Loucy (cell line): ENCODE data around the gene EPHA6.
"Not testable (repeated sequence)": the region's sequence is repeated elsewhere in the genome, so short reads cannot be mapped to it uniquely, and the experiment has no call there.

Experiments used
- H2AFZ ChIP-seq: fragments of 200-600 bp; sonication (generic); 2 replicates; pipeline ENCODE4 v1.6.0; 2016; ENCODE audit warnings: antibody characterized with exemption, mild to moderate bottlenecking, low read length, moderate library complexity
- H3F3A ChIP-seq: fragments of 200-600 bp; 2 replicates; pipeline ENCODE4 v1.6.0; 2016; ENCODE audit warnings: antibody characterized with exemption, low read depth, mild to moderate bottlenecking
- H3K27me3 ChIP-seq: fragments of 200-600 bp; sonication (generic); 2 replicates; pipeline ENCODE4 v1.6.1; 2014; ENCODE audit warnings: low read length, mild to moderate bottlenecking; ENCODE audit not compliant: insufficient read depth, poor library complexity, severe bottlenecking
- H3K36me3 ChIP-seq: fragments of 200-600 bp; sonication (generic); 2 replicates; pipeline ENCODE4 v1.6.1; 2016; ENCODE audit warnings: low read length; ENCODE audit not compliant: insufficient read depth
- H3K4me1 ChIP-seq: fragments of 200-600 bp; sonication (generic); 2 replicates; pipeline ENCODE4 v1.5.1; 2014; ENCODE audit warnings: low read length, mild to moderate bottlenecking; ENCODE audit not compliant: insufficient read depth, poor library complexity, severe bottlenecking
- H3K4me2 ChIP-seq: fragments of 200-600 bp; sonication (generic); 2 replicates; pipeline ENCODE4 v1.6.0; 2014; ENCODE audit warnings: antibody characterized with exemption, low read length, low read depth, mild to moderate bottlenecking; ENCODE audit not compliant: poor library complexity, severe bottlenecking
- H3K4me3 ChIP-seq: fragments of 200-600 bp; sonication (generic); 2 replicates; pipeline ENCODE4 v1.5.1; 2014; ENCODE audit warnings: low read length, mild to moderate bottlenecking, mixed read lengths; ENCODE audit not compliant: poor library complexity, severe bottlenecking
- H3K79me2 ChIP-seq: fragments of 200-600 bp; sonication (generic); 2 replicates; pipeline ENCODE4 v1.6.1; 2014; ENCODE audit warnings: low read length; ENCODE audit not compliant: insufficient read depth
- H3K9ac ChIP-seq: fragments of 200-600 bp; sonication (generic); 2 replicates; pipeline ENCODE4 v1.6.0; 2014; ENCODE audit warnings: mild to moderate bottlenecking, low read depth, low read length, moderate library complexity; ENCODE audit not compliant: poor library complexity, severe bottlenecking
- H3K9me2 ChIP-seq: fragments of 200-600 bp; sonication (generic); replicated peaks from 2 replicates; pipeline ENCODE4 v1.6.1; 2016; ENCODE audit warnings: low read depth, low read length, mixed read lengths
- H3K9me3 ChIP-seq: fragments of 200-600 bp; sonication (generic); 2 replicates; pipeline ENCODE4 v1.6.1; 2014; ENCODE audit warnings: mild to moderate bottlenecking, antibody characterized with exemption, low read length, low read depth; ENCODE audit not compliant: insufficient read depth
- H4K20me1 ChIP-seq: fragments of 200-600 bp; sonication (generic); 2 replicates; pipeline ENCODE4 v1.6.0; 2014; ENCODE audit warnings: antibody characterized with exemption, low read length, mild to moderate bottlenecking; ENCODE audit not compliant: insufficient read depth, poor library complexity, severe bottlenecking
- CTCF ChIP-seq: fragments of 200-600 bp; sonication (generic); conservative IDR thresholded peaks from 2 replicates; pipeline ENCODE4 v1.5.1; 2014; ENCODE audit warnings: mild to moderate bottlenecking, antibody characterized with exemption, low read length
- EZH2phosphoT487 ChIP-seq: fragments of 200-600 bp; IDR thresholded peaks from 2 replicates; pipeline ENCODE4 v1.6.1; 2018; ENCODE audit warnings: antibody characterized with exemption, mild to moderate bottlenecking, moderate library complexity, borderline replicate concordance

The EPHA6 gene

GRCh38 chr3:97530691-97531090 is 716.3 kb downstream of the EPHA6 start:
- no peaks in the 10 kb centered on the region for H3K36me3 ChIP-seq
- H4K20me1 ChIP-seq, result no peaks in the 10 kb centered on the region
- H3K9ac ChIP-seq, result no peak overlapping the region
- H3K4me1 ChIP-seq, result no peaks in the 10 kb centered on the region
- no peak overlapping the region for H2AFZ ChIP-seq
- no peaks in the 10 kb centered on the region for H3K9me3 ChIP-seq
- H3K4me2 ChIP-seq, result no peak overlapping the region
- no peaks in the 10 kb centered on the region for H3K9me2 ChIP-seq
- H3F3A ChIP-seq, result no peaks in the 10 kb centered on the region
- H3K79me2 ChIP-seq, result no peaks in the 10 kb centered on the region
- H3K27me3 ChIP-seq, result no peaks in the 10 kb centered on the region
- TF ChIP-seq CTCF (no peak), EZH2phosphoT487 (no peak)
- H3K4me3 ChIP-seq, result no peak overlapping the region

- H3K27me3 ChIP-seq, H3K4me1 ChIP-seq, H3K9me2 ChIP-seq, H3K9ac ChIP-seq, H3K79me2 ChIP-seq, H3K9me3 ChIP-seq, H4K20me1 ChIP-seq, H3K36me3 ChIP-seq, H3K4me2 ChIP-seq, H3F3A ChIP-seq, H3K4me3 ChIP-seq, H2AFZ ChIP-seq: not testable (repeated sequence)
Observed at GRCh38 chr3:97547573-97547972, 733.2 kb downstream of the EPHA6 start.

GRCh38 chr3:97550408-97550807 is 736.0 kb downstream of the EPHA6 start:
- Histone ChIP-seq H4K20me1 (no peaks in the 10 kb centered on the region), H3K9me2 (no peaks in the 10 kb centered on the region), H3K27me3 (no peaks in the 10 kb centered on the region), H3F3A (no peaks in the 10 kb centered on the region), H3K9ac (no peak overlapping the region), H3K4me3 (no peak overlapping the region), H3K4me1 (no peaks in the 10 kb centered on the region), H3K4me2 (no peak overlapping the region), H3K36me3 (no peaks in the 10 kb centered on the region), H2AFZ (no peak overlapping the region), H3K9me3 (no peaks in the 10 kb centered on the region), H3K79me2 (no peaks in the 10 kb centered on the region)
- TF ChIP-seq CTCF, result no peak
- no peak for TF ChIP-seq EZH2phosphoT487

DNA sequence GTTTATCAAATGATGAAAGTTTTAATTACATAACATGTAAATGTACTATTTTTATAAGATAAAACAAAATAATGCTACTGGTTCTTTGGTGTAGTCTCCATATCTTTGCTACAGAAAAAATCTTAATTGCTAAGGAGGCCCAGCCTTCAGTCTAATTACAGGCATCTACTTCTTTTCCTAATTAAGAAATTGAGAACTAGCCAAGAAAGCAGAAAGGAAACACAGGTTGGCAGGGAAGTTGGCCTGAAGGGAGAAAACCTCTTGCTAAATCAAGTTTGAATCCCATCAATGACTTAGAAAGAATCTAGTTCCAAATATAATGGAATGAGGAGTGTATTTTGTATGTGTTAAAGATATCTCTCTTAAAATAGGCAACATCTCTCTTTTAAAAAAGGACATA is 737.8 kb downstream of the EPHA6 start:
- no peak overlapping the region for H3K9ac ChIP-seq
- H3K9me2 ChIP-seq, result no peaks in the 10 kb centered on the region
- H3K36me3 ChIP-seq, result no peaks in the 10 kb centered on the region
- H3F3A ChIP-seq, result no peaks in the 10 kb centered on the region
- no peak overlapping the region for H2AFZ ChIP-seq
- H3K27me3 ChIP-seq, result no peaks in the 10 kb centered on the region
- no peak overlapping the region for H3K4me2 ChIP-seq
- H3K4me3 ChIP-seq, result no peak overlapping the region
- no peaks in the 10 kb centered on the region for H3K4me1 ChIP-seq
- TF ChIP-seq CTCF (no peak), EZH2phosphoT487 (no peak)
- H3K9me3 ChIP-seq, result no peaks in the 10 kb centered on the region
- no peaks in the 10 kb centered on the region for H3K79me2 ChIP-seq
- no peaks in the 10 kb centered on the region for H4K20me1 ChIP-seq
